GM23248 (cell line): Measurements from ENCODE around the gene HMGB1.

Source experiments
- EZH2 ChIP-seq: fragments of 200-600 bp; sonication (generic); IDR thresholded peaks from 2 replicates; pipeline ENCODE4 v1.6.1; 2018; ENCODE audit warnings: antibody characterized with exemption, mild to moderate bottlenecking; ENCODE audit not compliant: insufficient read depth, poor library complexity, severe bottlenecking
- EZH2phosphoT487 ChIP-seq: fragments of 200-600 bp; sonication (generic); IDR thresholded peaks from 2 replicates; pipeline ENCODE4 v1.6.1; 2018; ENCODE audit warnings: antibody characterized with exemption, moderate library complexity, mild to moderate bottlenecking, low read depth; ENCODE audit not compliant: insufficient read depth

DNA sequence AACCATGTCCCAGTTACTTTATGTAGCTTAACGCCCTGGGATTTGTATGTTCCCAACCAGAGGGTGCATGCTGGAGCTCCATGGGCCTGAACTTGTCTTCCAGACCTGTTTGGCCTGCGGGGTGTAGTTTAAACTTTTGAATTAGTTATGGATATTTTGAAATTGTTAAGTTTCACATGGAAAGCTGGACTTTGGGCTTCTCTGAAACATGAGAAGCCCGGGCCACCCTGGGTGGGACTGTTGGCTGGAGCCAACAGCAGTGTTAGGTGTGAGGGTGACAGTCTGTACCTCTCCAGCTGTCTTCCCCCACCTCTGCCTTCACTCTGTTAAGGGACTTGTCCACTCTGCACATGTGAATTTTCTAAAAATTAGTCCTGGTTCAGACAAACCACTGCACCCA is 41.8 kb downstream of the HMGB1 start:
- TF ChIP-seq EZH2phosphoT487 (no peak), EZH2 (no peak)
